HepG2 (cell line): ENCODE data around the gene OR10A6.

ENCODE experiments used
- CREB1 ChIP-seq, 2 experiments: fragments of 450-650 bp in 1 of 2; IDR thresholded peaks; 2 replicates each; pipeline ENCODE4 v1.6.1; 2016 to 2017; ENCODE audit warnings: control low read depth in 1 of 2, mild to moderate bottlenecking in 1 of 2, missing compliant biosample characterization in 1 of 2, missing genetic modification characterization in 1 of 2
- EP300 ChIP-seq, 3 experiments: sonication (generic) in 1 of 3; formaldehyde crosslinking in 1 of 3; IDR thresholded peaks; 2 replicates each; pipeline versions ENCODE4 v1.5.1 to v1.6.1; 2011 to 2020; ENCODE audit warnings: low read depth in 2 of 3, low read length in 2 of 3, borderline replicate concordance in 1 of 3, improper control_type of control experiment in 1 of 3, mild to moderate bottlenecking in 1 of 3, missing genetic modification reagents in 1 of 3, moderate library complexity in 1 of 3
- MTA3 ChIP-seq: sonication (generic); formaldehyde crosslinking; IDR thresholded peaks from 2 replicates; pipeline ENCODE4 v1.4.0; 2020; ENCODE audit warnings: missing genetic modification reagents
- POLR2A ChIP-seq, 2 experiments: IDR thresholded peaks; 2 replicates each; pipeline ENCODE4 v1.6.1; 2011; ENCODE audit warnings: low read depth in 2 of 2, low read length in 2 of 2, mild to moderate bottlenecking in 1 of 2, moderate library complexity in 1 of 2; ENCODE audit not compliant: insufficient read depth in 1 of 2
- POLR2AphosphoS5 ChIP-seq: IDR thresholded peaks from 2 replicates; pipeline ENCODE4 v1.6.1; 2012; ENCODE audit warnings: low read depth, low read length
- TAF1 ChIP-seq: sonication (generic); formaldehyde crosslinking; IDR thresholded peaks from 2 replicates; pipeline ENCODE4 v1.4.0; 2020; ENCODE audit warnings: missing genetic modification reagents
- ZFP1 ChIP-seq: IDR thresholded peaks from 2 replicates; pipeline ENCODE4 v1.6.1; 2016
- ZFP41 ChIP-seq: sonication (generic); formaldehyde crosslinking; IDR thresholded peaks from 2 replicates; pipeline ENCODE4 v1.4.0; 2020; ENCODE audit warnings: mild to moderate bottlenecking, missing genetic modification reagents, borderline replicate concordance
- ZNF234 ChIP-seq: sonication (generic); formaldehyde crosslinking; conservative IDR thresholded peaks from 2 replicates; pipeline ENCODE4 v1.5.1; 2020; ENCODE audit warnings: mild to moderate bottlenecking, missing genetic modification reagents
- ZNF549 ChIP-seq: sonication (generic); formaldehyde crosslinking; IDR thresholded peaks from 2 replicates; pipeline ENCODE4 v1.5.0; 2020; ENCODE audit warnings: missing genetic modification reagents
- TF ChIP-seq, protein P1 (sequence below): sonication (generic); formaldehyde crosslinking; IDR thresholded peaks from 2 replicates; pipeline ENCODE4 v1.4.0; 2020; ENCODE audit warnings: missing genetic modification reagents, mild to moderate bottlenecking, borderline replicate concordance
- TF ChIP-seq, protein P2 (sequence below): sonication (generic); formaldehyde crosslinking; IDR thresholded peaks from 2 replicates; pipeline ENCODE4 v1.8.1; 2022; ENCODE audit warnings: low read depth, mild to moderate bottlenecking, missing genetic modification reagents

- no peak for TF ChIP-seq POLR2AphosphoS5
- no peak for TF ChIP-seq MTA3 (CRISPR knock-in tag)
- no peak for TF ChIP-seq POLR2A (IDR thresholded peaks at IDR 0.05; ENCODE audit: insufficient read depth in 1 of 2, low read depth in 2 of 2, low read length in 2 of 2)
- TF ChIP-seq, protein P1, sequence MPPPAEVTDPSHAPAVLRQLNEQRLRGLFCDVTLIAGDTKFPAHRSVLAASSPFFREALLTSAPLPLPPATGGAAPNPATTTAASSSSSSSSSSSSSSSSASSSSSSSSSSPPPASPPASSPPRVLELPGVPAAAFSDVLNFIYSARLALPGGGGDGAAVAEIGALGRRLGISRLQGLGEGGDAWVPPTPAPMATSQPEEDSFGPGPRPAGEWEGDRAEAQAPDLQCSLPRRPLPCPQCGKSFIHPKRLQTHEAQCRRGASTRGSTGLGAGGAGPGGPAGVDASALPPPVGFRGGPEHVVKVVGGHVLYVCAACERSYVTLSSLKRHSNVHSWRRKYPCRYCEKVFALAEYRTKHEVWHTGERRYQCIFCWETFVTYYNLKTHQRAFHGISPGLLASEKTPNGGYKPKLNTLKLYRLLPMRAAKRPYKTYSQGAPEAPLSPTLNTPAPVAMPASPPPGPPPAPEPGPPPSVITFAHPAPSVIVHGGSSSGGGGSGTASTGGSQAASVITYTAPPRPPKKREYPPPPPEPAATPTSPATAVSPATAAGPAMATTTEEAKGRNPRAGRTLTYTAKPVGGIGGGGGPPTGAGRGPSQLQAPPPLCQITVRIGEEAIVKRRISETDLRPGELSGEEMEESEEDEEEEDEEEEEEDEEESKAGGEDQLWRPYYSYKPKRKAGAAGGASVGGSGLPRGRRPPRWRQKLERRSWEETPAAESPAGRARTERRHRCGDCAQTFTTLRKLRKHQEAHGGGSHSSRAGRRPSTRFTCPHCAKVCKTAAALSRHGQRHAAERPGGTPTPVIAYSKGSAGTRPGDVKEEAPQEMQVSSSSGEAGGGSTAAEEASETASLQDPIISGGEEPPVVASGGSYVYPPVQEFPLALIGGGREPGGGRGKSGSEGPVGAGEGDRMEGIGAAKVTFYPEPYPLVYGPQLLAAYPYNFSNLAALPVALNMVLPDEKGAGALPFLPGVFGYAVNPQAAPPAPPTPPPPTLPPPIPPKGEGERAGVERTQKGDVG: no peak
- TF ChIP-seq, protein P2, sequence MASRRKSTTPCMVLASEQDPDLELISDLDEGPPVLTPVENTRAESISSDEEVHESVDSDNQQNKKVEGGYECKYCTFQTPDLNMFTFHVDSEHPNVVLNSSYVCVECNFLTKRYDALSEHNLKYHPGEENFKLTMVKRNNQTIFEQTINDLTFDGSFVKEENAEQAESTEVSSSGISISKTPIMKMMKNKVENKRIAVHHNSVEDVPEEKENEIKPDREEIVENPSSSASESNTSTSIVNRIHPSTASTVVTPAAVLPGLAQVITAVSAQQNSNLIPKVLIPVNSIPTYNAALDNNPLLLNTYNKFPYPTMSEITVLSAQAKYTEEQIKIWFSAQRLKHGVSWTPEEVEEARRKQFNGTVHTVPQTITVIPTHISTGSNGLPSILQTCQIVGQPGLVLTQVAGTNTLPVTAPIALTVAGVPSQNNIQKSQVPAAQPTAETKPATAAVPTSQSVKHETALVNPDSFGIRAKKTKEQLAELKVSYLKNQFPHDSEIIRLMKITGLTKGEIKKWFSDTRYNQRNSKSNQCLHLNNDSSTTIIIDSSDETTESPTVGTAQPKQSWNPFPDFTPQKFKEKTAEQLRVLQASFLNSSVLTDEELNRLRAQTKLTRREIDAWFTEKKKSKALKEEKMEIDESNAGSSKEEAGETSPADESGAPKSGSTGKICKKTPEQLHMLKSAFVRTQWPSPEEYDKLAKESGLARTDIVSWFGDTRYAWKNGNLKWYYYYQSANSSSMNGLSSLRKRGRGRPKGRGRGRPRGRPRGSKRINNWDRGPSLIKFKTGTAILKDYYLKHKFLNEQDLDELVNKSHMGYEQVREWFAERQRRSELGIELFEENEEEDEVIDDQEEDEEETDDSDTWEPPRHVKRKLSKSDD (CRISPR knock-in tag): no peak
- TF ChIP-seq ZNF234: no peak
- TF ChIP-seq ZNF549 (CRISPR knock-in tag): no peak
- TF ChIP-seq ZFP1 (CRISPR knock-in tag): no peak
- no peak for TF ChIP-seq EP300 (IDR thresholded peaks at IDR 0.05; ENCODE audit: low read depth in 2 of 2, low read length in 2 of 2)
- no peak for TF ChIP-seq EP300 (CRISPR knock-in tag; IDR thresholded peaks at IDR 0.05; ENCODE audit: borderline replicate concordance)
- TF ChIP-seq CREB1 (IDR thresholded peaks at IDR 0.05): no peak
- no peak for TF ChIP-seq CREB1 (CRISPR knock-in tag; IDR thresholded peaks at IDR 0.05)
- no peak for TF ChIP-seq TAF1 (CRISPR knock-in tag)
- no peak for TF ChIP-seq ZFP41 (CRISPR knock-in tag)
Observed at GRCh38 chr11:7971846-7972245, 40.8 kb upstream of the OR10A6 start.
